Measurements from ENCODE around the gene SPRED1.

SPRED1 gene

GRCh38 chr15:38281031-38281430, 28.4 kb downstream of the SPRED1 start:
- Histone ChIP-seq H3K27ac (no peak overlapping the region), H3K4me3 (no peak overlapping the region)
- TF ChIP-seq CTCF (IDR thresholded peaks at IDR 0.05) = no peak
- no peak for DNase-seq (ENCODE audit: low spot score)

- Histone ChIP-seq H3K27ac (no peak overlapping the region), H3K4me3 (no peak overlapping the region)
- TF ChIP-seq CTCF (IDR thresholded peaks at IDR 0.05) = no peak
- DNase-seq (ENCODE audit: low spot score) = no peak
These were observed 30.4 kb downstream of the SPRED1 start for GRCh38 chr15:38283010-38283409.

GRCh38 chr15:38285456-38285855, 32.8 kb downstream of the SPRED1 start:
- no peak for TF ChIP-seq CTCF (IDR thresholded peaks at IDR 0.05)
- no peak for DNase-seq (ENCODE audit: low spot score)
- H3K27ac ChIP-seq = no peak overlapping the region
- no peak overlapping the region for H3K4me3 ChIP-seq

- DNase-seq (ENCODE audit: low spot score) = no peak
- no peak for TF ChIP-seq CTCF (IDR thresholded peaks at IDR 0.05)
- Histone ChIP-seq H3K4me3 (no peak overlapping the region), H3K27ac (no peak overlapping the region)
These were observed 41.5 kb downstream of the SPRED1 start for GRCh38 chr15:38294126-38294525.

- Histone ChIP-seq H3K27ac (no peak overlapping the region), H3K4me3 (no peak overlapping the region)
- no peak for DNase-seq (ENCODE audit: low spot score)
- TF ChIP-seq CTCF (IDR thresholded peaks at IDR 0.05) = no peak
These were observed 45.2 kb downstream of the SPRED1 start for GRCh38 chr15:38297623-38298388.

- no peak for DNase-seq (ENCODE audit: low spot score)
- no peak overlapping the region for H3K4me3 ChIP-seq
- no peak for TF ChIP-seq CTCF (IDR thresholded peaks at IDR 0.05)
- H3K27ac ChIP-seq = no peak overlapping the region
These were observed 46.6 kb downstream of the SPRED1 start for GRCh38 chr15:38299216-38299615.

GRCh38 chr15:38300395-38300794, 47.8 kb downstream of the SPRED1 start:
- Histone ChIP-seq H3K4me3 (no peak overlapping the region), H3K27ac (no peak overlapping the region)
- TF ChIP-seq CTCF (IDR thresholded peaks at IDR 0.05) = no peak
- DNase-seq (ENCODE audit: low spot score) = no peak

Measured in coronary artery (tissue), 2 donors.